ENCODE results near the gene SNRPA. TPM values are rescaled to one million over a fixed set of nuclear protein-coding genes. Genes with fewer than 3 reads are reported as not detected.

SNRPA gene
- total RNA-seq, 2 donors from 2014 or later = 18.7 to 42.2 TPM

DNA sequence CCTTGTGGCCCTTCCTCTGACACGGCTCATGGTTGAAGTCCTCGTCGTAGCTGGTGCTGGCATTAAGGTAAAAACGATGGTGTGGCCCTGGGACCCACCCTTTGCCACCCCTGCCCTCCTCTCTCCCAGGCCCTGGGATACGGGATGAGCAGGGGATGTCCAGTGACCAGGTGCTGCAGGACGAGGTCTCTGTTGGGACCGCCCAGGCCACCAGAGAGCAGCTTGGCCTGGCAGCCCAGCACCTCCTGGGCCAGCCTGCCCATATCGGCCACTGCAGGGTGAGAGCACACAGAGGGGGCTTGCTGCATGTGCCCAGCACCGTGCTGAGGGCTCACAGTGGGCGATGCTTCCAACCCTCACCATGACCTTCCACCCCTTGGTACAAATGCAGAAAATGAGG lies 7.1 kb upstream of the SNRPA start:
- intact Hi-C loops (cut with DNase I) = no loop called here
- no peak overlapping the region for H3K4me3 ChIP-seq
- peaks cover 8% of the 10 kb centered on the region for H3K4me1 ChIP-seq
- ATAC-seq = no peak
- TF ChIP-seq, protein P1, sequence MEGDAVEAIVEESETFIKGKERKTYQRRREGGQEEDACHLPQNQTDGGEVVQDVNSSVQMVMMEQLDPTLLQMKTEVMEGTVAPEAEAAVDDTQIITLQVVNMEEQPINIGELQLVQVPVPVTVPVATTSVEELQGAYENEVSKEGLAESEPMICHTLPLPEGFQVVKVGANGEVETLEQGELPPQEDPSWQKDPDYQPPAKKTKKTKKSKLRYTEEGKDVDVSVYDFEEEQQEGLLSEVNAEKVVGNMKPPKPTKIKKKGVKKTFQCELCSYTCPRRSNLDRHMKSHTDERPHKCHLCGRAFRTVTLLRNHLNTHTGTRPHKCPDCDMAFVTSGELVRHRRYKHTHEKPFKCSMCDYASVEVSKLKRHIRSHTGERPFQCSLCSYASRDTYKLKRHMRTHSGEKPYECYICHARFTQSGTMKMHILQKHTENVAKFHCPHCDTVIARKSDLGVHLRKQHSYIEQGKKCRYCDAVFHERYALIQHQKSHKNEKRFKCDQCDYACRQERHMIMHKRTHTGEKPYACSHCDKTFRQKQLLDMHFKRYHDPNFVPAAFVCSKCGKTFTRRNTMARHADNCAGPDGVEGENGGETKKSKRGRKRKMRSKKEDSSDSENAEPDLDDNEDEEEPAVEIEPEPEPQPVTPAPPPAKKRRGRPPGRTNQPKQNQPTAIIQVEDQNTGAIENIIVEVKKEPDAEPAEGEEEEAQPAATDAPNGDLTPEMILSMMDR (IDR thresholded peaks at IDR 0.05) = no peak
- TF ChIP-seq POLR2A (IDR thresholded peaks at IDR 0.05) = no peak
- 80 to 85% methylated on average over 6 to 9 of the region's 10 CpGs for WGBS, 2 donors
- H3K9me3 ChIP-seq = no peaks in the 10 kb centered on the region
- no peak overlapping the region for H3K27ac ChIP-seq
- DNase-seq = no peak
- H3K27me3 ChIP-seq = no peaks in the 10 kb centered on the region
- peaks cover 0 to 5% of the 10 kb centered on the region in 2 donors for H3K36me3 ChIP-seq (replicated peaks in 1 of 2; ENCODE audit: insufficient read depth in 1 of 2, low read depth in 2 of 2)

DNA sequence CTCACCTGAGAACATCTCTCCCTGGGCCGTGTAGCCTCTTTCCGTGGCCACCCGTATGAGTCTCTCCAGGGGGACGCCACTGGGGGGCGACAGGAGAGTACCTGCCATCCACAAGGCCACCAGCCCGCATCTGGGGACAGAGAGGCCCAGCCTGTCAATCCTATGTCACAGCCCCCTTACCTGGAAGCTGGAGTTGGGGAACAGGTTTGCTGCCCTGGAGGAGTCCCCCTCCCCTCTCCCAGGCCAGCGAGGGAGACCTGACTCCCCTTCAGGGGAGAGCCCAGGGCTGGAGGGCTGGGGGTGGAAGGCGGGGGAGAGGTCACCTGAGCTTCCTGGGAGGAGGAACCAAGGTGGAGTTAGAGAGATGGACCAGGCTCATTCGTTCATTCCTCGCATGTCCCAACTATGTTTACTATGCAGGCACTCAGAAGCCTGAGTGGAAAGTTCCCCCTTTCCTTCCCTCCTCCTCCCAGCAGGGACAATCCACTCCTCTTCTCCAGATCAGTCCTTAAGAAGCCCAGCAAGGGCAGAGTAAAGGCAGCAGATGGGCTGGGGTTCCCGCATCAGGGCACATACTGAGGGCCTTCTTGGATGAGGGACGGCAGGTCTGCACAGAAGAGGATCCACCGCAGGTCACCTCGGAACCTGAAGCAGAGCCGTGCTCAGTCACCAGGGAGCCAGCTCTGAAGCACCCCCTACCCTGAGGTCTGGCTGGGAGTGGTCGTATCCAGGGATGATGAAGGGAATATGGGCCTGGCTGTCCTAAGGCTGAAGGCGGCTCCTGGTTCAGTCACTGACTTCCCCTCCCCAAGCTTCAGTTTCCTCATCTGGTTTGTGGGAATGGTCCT lies 6.2 kb upstream of the SNRPA start:
- intact Hi-C loops (cut with DNase I) = no loop called here
- H3K4me1 ChIP-seq = peaks cover 16% of the 10 kb centered on the region
- DNase-seq (peak in 3 of 4 donors; percentile 22 to 42 (median 24)), ATAC-seq (no peak)
- H3K27me3 ChIP-seq = no peaks in the 10 kb centered on the region
- peak overlapping the region in 2 of 4 donors; percentile 36 to 56 for H3K27ac ChIP-seq
- no peak overlapping the region for H3K4me3 ChIP-seq
- 49 to 64% methylated on average over 3 to 17 of the region's 17 CpGs for WGBS, 2 donors
- TF ChIP-seq POLR2A (IDR thresholded peaks at IDR 0.05) = no peak
- TF ChIP-seq, protein P1 (IDR thresholded peaks at IDR 0.05) = peak in 3 of 7 experiments; percentile 9 to 28 (median 11)
- H3K36me3 ChIP-seq (replicated peaks in 1 of 2; ENCODE audit: insufficient read depth in 1 of 2, low read depth in 2 of 2) = peaks cover 0 to 1% of the 10 kb centered on the region in 2 donors
- H3K9me3 ChIP-seq = no peaks in the 10 kb centered on the region

DNA sequence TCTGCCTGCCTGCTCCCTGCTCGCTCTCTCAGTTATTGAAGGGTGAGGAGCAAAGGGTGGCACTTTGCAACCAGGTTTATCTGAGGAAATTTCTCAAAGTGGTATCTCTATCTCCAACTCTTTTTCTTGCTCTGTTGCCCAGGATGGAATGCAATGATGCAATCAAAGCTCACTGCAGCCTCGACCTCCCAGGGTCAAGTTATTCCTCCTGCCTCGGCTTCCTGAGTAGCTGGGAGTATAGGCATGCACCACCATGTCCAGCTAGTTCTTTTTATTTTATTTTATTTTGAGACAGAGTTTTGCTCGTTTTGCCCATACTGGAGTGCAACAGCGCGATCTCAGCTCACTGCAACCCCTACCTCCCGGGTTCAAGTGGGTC lies 5.6 kb upstream of the SNRPA start:
- DNase-seq = no peak
- 66 to 76% methylated on average over 7 of the region's 7 CpGs for WGBS, 2 donors
- Histone ChIP-seq H3K4me1 (peaks cover 20% of the 10 kb centered on the region), H3K27ac (peak overlapping the region in 2 of 4 donors; percentile 36 to 56), H3K4me3 (no peak overlapping the region), H3K27me3 (no peaks in the 10 kb centered on the region), H3K36me3 (replicated peaks in 1 of 2; ENCODE audit: insufficient read depth in 1 of 2, low read depth in 2 of 2) (no peaks in the 10 kb centered on the region), H3K9me3 (no peaks in the 10 kb centered on the region)
- intact Hi-C loops (cut with DNase I) = no loop called here
- TF ChIP-seq POLR2A (IDR thresholded peaks at IDR 0.05) = no peak
- TF ChIP-seq, protein P1 (IDR thresholded peaks at IDR 0.05) = no peak
- no peak for ATAC-seq

DNA sequence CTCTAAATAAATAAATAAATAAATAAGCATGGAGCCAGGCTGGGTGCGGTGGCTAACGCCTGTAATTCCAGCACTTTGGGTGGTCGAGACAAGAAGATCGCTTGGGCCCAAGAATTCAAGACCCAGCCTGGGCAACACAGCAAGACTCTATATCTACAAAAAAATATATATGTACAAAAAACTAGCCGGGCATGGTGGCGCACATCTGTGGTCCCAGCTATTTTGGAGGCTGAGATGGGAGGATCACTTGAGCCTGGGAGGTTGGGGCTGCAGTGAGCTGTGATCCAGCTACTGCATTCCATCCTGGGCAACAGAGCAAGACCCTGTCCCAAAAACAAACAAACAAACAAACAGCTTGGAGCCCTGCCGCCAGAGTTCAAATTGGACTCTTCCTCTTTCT lies 3.5 kb upstream of the SNRPA start:
- WGBS, 2 donors = 91 to 98% methylated on average over 7 of the region's 7 CpGs
- intact Hi-C loops (cut with DNase I) = no loop called here
- no peak for ATAC-seq

More for the DNA sequence above, 3.5 kb upstream of the SNRPA start:
- H3K4me3 ChIP-seq = no peak overlapping the region
- no peak overlapping the region for H3K27ac ChIP-seq
- no peaks in the 10 kb centered on the region for H3K36me3 ChIP-seq (replicated peaks in 1 of 2; ENCODE audit: insufficient read depth in 1 of 2, low read depth in 2 of 2)
- peaks cover 28% of the 10 kb centered on the region for H3K4me1 ChIP-seq
- no peak for DNase-seq
- TF ChIP-seq, protein P1 (IDR thresholded peaks at IDR 0.05) = no peak
- no peak for TF ChIP-seq POLR2A (IDR thresholded peaks at IDR 0.05)
- H3K27me3 ChIP-seq = no peaks in the 10 kb centered on the region
- no peaks in the 10 kb centered on the region for H3K9me3 ChIP-seq

Measured in body of pancreas (tissue), 4 donors.